ENCODE data around the gene ACTC1. TPM values are rescaled to one million over a fixed set of nuclear protein-coding genes. Genes with fewer than 3 reads are reported as not detected.

ACTC1 gene
- polyA plus RNA-seq, 1 donor (not counting 4 experiments of a cell fraction or from before 2014, with no cell fraction given) = not detected

DNA sequence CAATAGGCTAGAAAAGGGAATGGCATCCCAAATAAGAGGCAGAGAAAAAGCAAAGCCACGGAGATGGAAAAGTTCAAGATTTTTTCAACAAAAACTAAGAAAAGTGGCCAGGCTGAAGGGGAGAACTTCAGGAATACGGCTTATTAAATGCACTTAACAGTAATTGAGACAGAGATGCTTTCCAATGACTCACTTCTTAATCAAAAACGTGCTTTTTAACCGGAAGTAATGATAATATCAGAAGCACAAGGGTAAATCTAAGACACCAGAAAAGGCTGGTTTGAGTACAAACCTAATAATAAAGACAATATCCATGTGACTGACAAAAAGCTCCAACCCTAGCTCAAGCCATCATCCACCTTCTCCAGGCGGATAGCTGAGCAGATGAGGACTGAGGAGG lies 24.8 kb upstream of the ACTC1 start:
- H3K27ac ChIP-seq (ENCODE audit: control insufficient read depth, insufficient read depth, low read length) = no peak overlapping the region
- dilution Hi-C loops (cut with MboI; ENCODE audit: extremely low pct_ligation_motif_present, low sequenced_read_pairs) = no loop called here
- H3K4me2 ChIP-seq (ENCODE audit: control insufficient read depth, extremely low read depth, insufficient read depth, low read depth, low read length) = no peak overlapping the region
- no peaks in the 10 kb centered on the region for H3K36me3 ChIP-seq (ENCODE audit: control insufficient read depth in 2 of 2, extremely low read depth in 1 of 2, insufficient read depth in 2 of 2, low read length in 2 of 2)
- no peaks in the 10 kb centered on the region for H3K27me3 ChIP-seq (ENCODE audit: control insufficient read depth, extremely low read depth, insufficient read depth, low read length)
- no peaks in the 10 kb centered on the region for H3K4me1 ChIP-seq (ENCODE audit: control insufficient read depth, extremely low read depth, insufficient read depth, low read length)
- H4K20me1 ChIP-seq (ENCODE audit: control insufficient read depth, extremely low read depth, insufficient read depth, low read length) = no peaks in the 10 kb centered on the region
- FAIRE-seq (no peak), DNase-seq (ENCODE audit: low read depth, low spot score) (no peak)
- H3K9me1 ChIP-seq (ENCODE audit: control insufficient read depth, extremely low read depth, insufficient read depth, low read length) = no peaks in the 10 kb centered on the region
- H2AFZ ChIP-seq (ENCODE audit: control insufficient read depth, low read length) = no peak overlapping the region
- no peak for TF ChIP-seq CTCF (optimal IDR thresholded peaks at IDR 0.05 in 1 of 3, IDR thresholded peaks at IDR 0.05 in 1 of 3, conservative IDR thresholded peaks at IDR 0.05 in 1 of 3; ENCODE audit: extremely low read depth in 1 of 3, insufficient read depth in 2 of 3, low read length in 3 of 3)
- no peak for TF ChIP-seq EZH2 (IDR thresholded peaks at IDR 0.05; ENCODE audit: low read length)
- no peaks in the 10 kb centered on the region for H3K79me2 ChIP-seq (ENCODE audit: control insufficient read depth, insufficient read depth, low read length)
- no peaks in the 10 kb centered on the region for H3K9me3 ChIP-seq (ENCODE audit: control insufficient read depth, low read depth, low read length)
- no peak overlapping the region for H3K9ac ChIP-seq (ENCODE audit: control insufficient read depth, extremely low read depth, insufficient read depth, low read length)
- no peak overlapping the region for H3K4me3 ChIP-seq (ENCODE audit: control insufficient read depth in 2 of 3, extremely low read depth in 1 of 3, insufficient read depth in 2 of 3, low read depth in 1 of 3, low read length in 3 of 3)

GRCh38 chr15:34818526-34818925 lies 23.2 kb upstream of the ACTC1 start:
- Histone ChIP-seq H3K4me1 (ENCODE audit: control insufficient read depth, extremely low read depth, insufficient read depth, low read length) (no peaks in the 10 kb centered on the region), H2AFZ (ENCODE audit: control insufficient read depth, low read length) (no peak overlapping the region), H4K20me1 (ENCODE audit: control insufficient read depth, extremely low read depth, insufficient read depth, low read length) (no peaks in the 10 kb centered on the region), H3K4me2 (ENCODE audit: control insufficient read depth, extremely low read depth, insufficient read depth, low read depth, low read length) (no peak overlapping the region), H3K79me2 (ENCODE audit: control insufficient read depth, insufficient read depth, low read length) (no peaks in the 10 kb centered on the region), H3K27ac (ENCODE audit: control insufficient read depth, insufficient read depth, low read length) (no peak overlapping the region), H3K4me3 (ENCODE audit: control insufficient read depth in 2 of 3, extremely low read depth in 1 of 3, insufficient read depth in 2 of 3, low read depth in 1 of 3, low read length in 3 of 3) (no peak overlapping the region), H3K9me1 (ENCODE audit: control insufficient read depth, extremely low read depth, insufficient read depth, low read length) (no peaks in the 10 kb centered on the region), H3K9ac (ENCODE audit: control insufficient read depth, extremely low read depth, insufficient read depth, low read length) (no peak overlapping the region), H3K36me3 (ENCODE audit: control insufficient read depth in 2 of 2, extremely low read depth in 1 of 2, insufficient read depth in 2 of 2, low read length in 2 of 2) (no peaks in the 10 kb centered on the region), H3K9me3 (ENCODE audit: control insufficient read depth, low read depth, low read length) (no peaks in the 10 kb centered on the region), H3K27me3 (ENCODE audit: control insufficient read depth, extremely low read depth, insufficient read depth, low read length) (no peaks in the 10 kb centered on the region)
- dilution Hi-C loops (cut with MboI; ENCODE audit: extremely low pct_ligation_motif_present, low sequenced_read_pairs) = no loop called here
- FAIRE-seq (no peak), DNase-seq (ENCODE audit: low read depth, low spot score) (no peak)
- no peak for TF ChIP-seq CTCF (optimal IDR thresholded peaks at IDR 0.05 in 1 of 3, IDR thresholded peaks at IDR 0.05 in 1 of 3, conservative IDR thresholded peaks at IDR 0.05 in 1 of 3; ENCODE audit: extremely low read depth in 1 of 3, insufficient read depth in 2 of 3, low read length in 3 of 3)
- TF ChIP-seq EZH2 (IDR thresholded peaks at IDR 0.05; ENCODE audit: low read length) = no peak

Data from keratinocyte (primary cell).